Prostate gland (tissue), 2 donors: Measurements from ENCODE around the gene ADAM10. TPM values are rescaled to one million over a fixed set of nuclear protein-coding genes. Genes with fewer than 3 reads are reported as not detected.

Source experiments
- DNase-seq: peaks from one replicate; pipeline ENCODE4 v3.0.0-alpha.2; 2019; ENCODE audit warnings: low spot score
- H3K27ac ChIP-seq, 2 donors: fragments of 200-600 bp; sonication (generic); 2 replicates each; pipeline ENCODE4 v1.5.1; 2017 to 2019
- H3K27me3 ChIP-seq: fragments of 200-600 bp; sonication (generic); replicated peaks from 2 replicates; pipeline ENCODE4 v1.5.1; 2019; ENCODE audit not compliant: insufficient read depth
- H3K36me3 ChIP-seq, 2 donors: fragments of 200-600 bp; sonication (generic); 1 replicate in 1 of 2; 2 replicates in 1 of 2; pipeline versions ENCODE4 v1.5.1 to v1.8.1; 2017 to 2019
- H3K4me1 ChIP-seq: fragments of 200-600 bp; sonication (generic); replicated peaks from 2 replicates; pipeline ENCODE4 v1.5.1; 2019
- H3K4me3 ChIP-seq, 2 donors: fragments of 200-600 bp; sonication (generic); 2 replicates each; pipeline ENCODE4 v1.5.1; 2017 to 2019
- H3K9me3 ChIP-seq: fragments of 200-600 bp; sonication (generic); 2 replicates; pipeline ENCODE4 v1.5.1; 2017
- CTCF ChIP-seq, 4 experiments: fragments of 200-600 bp in 2 of 4; fragments of 450-650 bp in 2 of 4; sonication (generic) in 2 of 4; IDR thresholded peaks; 1 replicate in 3 of 4; 2 replicates in 1 of 4; pipeline ENCODE4 v1.5.1; 2016 to 2019; ENCODE audit warnings: antibody characterized with exemption in 4 of 4, mild to moderate bottlenecking in 2 of 4, moderate library complexity in 2 of 4
- POLR2A ChIP-seq: fragments of 450-650 bp; IDR thresholded peaks from one replicate; pipeline ENCODE4 v1.6.1; 2016; ENCODE audit warnings: antibody characterized with exemption, mild to moderate bottlenecking
- POLR2AphosphoS5 ChIP-seq: sonication (generic); formaldehyde crosslinking; IDR thresholded peaks from one replicate; pipeline ENCODE4 v1.6.1; 2017; ENCODE audit warnings: antibody characterized with exemption
- WGBS: methylation state at CpG from one replicate; pipeline ENCODE4 v1.1.5; 2018; 5-methylcytosine and 5-hydroxymethylcytosine counted together
- intact Hi-C: fragments of 100-400 bp; cut with DNase I; formaldehyde crosslinking; loops from one replicate; pipeline ENCODE4 v1.14.2; 2022
- total RNA-seq, 2 donors: library from RNA; depleted of rRNA; stranded (reverse); fragments of >200 nt; gene quantifications; one replicate each; pipeline ENCODE4 v1.1.0, GENCODE V29; 2016

The ADAM10 gene
- total RNA-seq, 2 donors from 2014 or later = 74.4 to 95.0 TPM

GRCh38 chr15:58748852-58749531 is 515 bp downstream of the ADAM10 start:
- WGBS = under 1% methylated on average over 65 of the region's 81 CpGs
- intact Hi-C loops = loop anchor here (5.0 kb wide), 1 partner anchor 417 kb away; no protein-coding TSS in a partner anchor
- Histone ChIP-seq H3K27me3 (no peaks in the 10 kb centered on the region), H3K27ac (peak overlapping the region; percentile 98 to 99), H3K9me3 (no peaks in the 10 kb centered on the region), H3K36me3 (no peaks in the 10 kb centered on the region), H3K4me1 (no peaks in the 10 kb centered on the region), H3K4me3 (peak overlapping the region; percentile 94)
- peak; percentile 23 for DNase-seq
- TF ChIP-seq CTCF (IDR thresholded peaks at IDR 0.05) = no peak
- no peak for TF ChIP-seq POLR2A
- no peak for TF ChIP-seq POLR2AphosphoS5

- peak overlapping the region; percentile 98 to 99 for H3K27ac ChIP-seq
- peak overlapping the region; percentile 94 for H3K4me3 ChIP-seq
- peak; percentile 5 for TF ChIP-seq POLR2A
- TF ChIP-seq CTCF (IDR thresholded peaks at IDR 0.05) = no peak
- under 1% methylated on average over 14 of the region's 14 CpGs for WGBS
- intact Hi-C loops = loop anchor here (5.0 kb wide), 1 partner anchor 416 kb away; no protein-coding TSS in a partner anchor
- no peaks in the 10 kb centered on the region for H3K4me1 ChIP-seq
- peak; percentile 28 for DNase-seq
- H3K9me3 ChIP-seq = no peaks in the 10 kb centered on the region
- H3K27me3 ChIP-seq = no peaks in the 10 kb centered on the region
- no peaks in the 10 kb centered on the region for H3K36me3 ChIP-seq
Measured at GRCh38 chr15:58748040-58748851, 1.3 kb downstream of the ADAM10 start.

GRCh38 chr15:58746174-58746573 is 3.3 kb downstream of the ADAM10 start:
- Histone ChIP-seq H3K36me3 (no peaks in the 10 kb centered on the region), H3K9me3 (no peaks in the 10 kb centered on the region), H3K27ac (no peak overlapping the region), H3K4me1 (no peaks in the 10 kb centered on the region), H3K27me3 (no peaks in the 10 kb centered on the region), H3K4me3 (no peak overlapping the region)
- WGBS = 100% methylated on average over 1 of the region's 1 CpG
- DNase-seq = no peak
- intact Hi-C loops = loop anchor here (5.0 kb wide), 1 partner anchor 414 kb away; no protein-coding TSS in a partner anchor
- TF ChIP-seq POLR2A = no peak
- no peak for TF ChIP-seq CTCF (IDR thresholded peaks at IDR 0.05)
- no peak for TF ChIP-seq POLR2AphosphoS5

GRCh38 chr15:58742819-58743502 is 6.5 kb downstream of the ADAM10 start:
- intact Hi-C loops = no loop called here
- no peak for DNase-seq
- Histone ChIP-seq H3K27me3 (no peaks in the 10 kb centered on the region), H3K36me3 (no peaks in the 10 kb centered on the region), H3K27ac (no peak overlapping the region), H3K4me3 (no peak overlapping the region), H3K4me1 (peaks cover 3% of the 10 kb centered on the region), H3K9me3 (no peaks in the 10 kb centered on the region)
- TF ChIP-seq POLR2A (no peak), POLR2AphosphoS5 (no peak), CTCF (IDR thresholded peaks at IDR 0.05) (no peak)
- 91% methylated on average over 5 of the region's 5 CpGs for WGBS
